Stimulated activated CD4-positive, alpha-beta T cell treated with anti-CD3 and anti-CD28 coated beads, Interleukin-2, amount 100 ng/mL, for 48 hours (primary cell): Measurements from ENCODE around the gene ZNF891.

Experiments used
- DNase-seq, 2 donors: peaks; one replicate each; pipeline ENCODE4 v3.0.0-alpha.2; 2020

Gene ZNF891

GRCh38 chr12:133058203-133059113 is 71.6 kb downstream of the ZNF891 start:
- no peak for DNase-seq

DNA sequence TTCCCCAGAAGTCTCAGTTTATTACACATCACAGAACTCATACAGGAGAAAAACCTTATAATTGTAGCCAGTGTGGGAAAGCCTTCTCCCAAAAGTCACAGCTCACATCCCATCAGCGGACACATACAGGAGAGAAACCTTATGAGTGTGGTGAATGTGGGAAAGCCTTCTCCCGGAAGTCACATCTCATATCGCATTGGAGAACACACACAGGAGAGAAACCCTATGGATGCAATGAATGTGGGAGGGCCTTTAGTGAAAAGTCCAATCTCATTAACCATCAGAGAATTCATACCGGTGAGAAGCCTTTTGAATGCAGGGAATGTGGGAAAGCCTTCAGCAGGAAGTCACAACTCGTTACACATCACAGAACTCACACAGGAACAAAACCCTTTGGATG is 72.6 kb downstream of the ZNF891 start:
- DNase-seq: no peak
